ENCODE measurements around the gene SPATA6L.

The SPATA6L gene

GRCh38 chr9:4576448-4576847, 89.8 kb downstream of the SPATA6L start:
- Histone ChIP-seq H3K4me1 (ENCODE audit: control insufficient read depth, insufficient read depth, low read length) (no peaks in the 10 kb centered on the region; the same call in 1 of the 2 replicates), H3K36me3 (ENCODE audit: control insufficient read depth, insufficient read depth, low read length) (no peaks in the 10 kb centered on the region; the same call in 1 of the 2 replicates), H3K9me3 (ENCODE audit: control insufficient read depth, insufficient read depth, low read length) (no peaks in the 10 kb centered on the region), H3K4me3 (ENCODE audit: low read length) (no peak overlapping the region), H3K27me3 (ENCODE audit: control insufficient read depth, insufficient read depth, low read length) (no peaks in the 10 kb centered on the region), H3K27ac (ENCODE audit: low read length) (no peak overlapping the region)
- no peak for DNase-seq (ENCODE audit: low read depth, low spot score)
- WGBS (ENCODE audit: insufficient coverage, insufficient read length), result no CpG with 5 or more reads among the region's 8 CpGs

DNA sequence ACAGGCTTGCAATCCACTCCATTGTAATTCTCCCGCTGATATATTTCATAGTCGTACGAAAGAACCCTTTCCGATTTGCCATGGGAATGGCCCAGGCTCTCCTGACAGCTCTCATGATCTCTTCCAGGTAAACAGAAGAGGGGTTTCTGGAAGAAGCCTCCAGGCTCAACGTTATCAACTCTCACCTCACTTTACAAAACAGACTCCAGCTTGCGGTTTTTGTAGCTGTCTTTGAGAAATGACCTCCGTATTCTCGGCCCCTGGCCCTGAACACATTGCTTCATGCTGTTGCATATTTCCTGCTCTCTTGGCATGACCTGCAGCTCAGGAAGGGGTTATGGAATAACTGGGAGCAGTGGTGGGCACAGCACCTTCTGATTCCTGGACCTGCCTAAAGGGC, 90.3 kb downstream of the SPATA6L start:
- Histone ChIP-seq H3K27ac (ENCODE audit: low read length) (no peak overlapping the region), H3K4me1 (ENCODE audit: control insufficient read depth, insufficient read depth, low read length) (no peaks in the 10 kb centered on the region; the same call in 1 of the 2 replicates), H3K36me3 (ENCODE audit: control insufficient read depth, insufficient read depth, low read length) (no peaks in the 10 kb centered on the region; the same call in 1 of the 2 replicates), H3K27me3 (ENCODE audit: control insufficient read depth, insufficient read depth, low read length) (no peaks in the 10 kb centered on the region), H3K9me3 (ENCODE audit: control insufficient read depth, insufficient read depth, low read length) (no peaks in the 10 kb centered on the region), H3K4me3 (ENCODE audit: low read length) (no peak overlapping the region)
- no CpG with 5 or more reads among the region's 8 CpGs for WGBS (ENCODE audit: insufficient coverage, insufficient read length)
- DNase-seq (ENCODE audit: low read depth, low spot score), result no peak

DNA sequence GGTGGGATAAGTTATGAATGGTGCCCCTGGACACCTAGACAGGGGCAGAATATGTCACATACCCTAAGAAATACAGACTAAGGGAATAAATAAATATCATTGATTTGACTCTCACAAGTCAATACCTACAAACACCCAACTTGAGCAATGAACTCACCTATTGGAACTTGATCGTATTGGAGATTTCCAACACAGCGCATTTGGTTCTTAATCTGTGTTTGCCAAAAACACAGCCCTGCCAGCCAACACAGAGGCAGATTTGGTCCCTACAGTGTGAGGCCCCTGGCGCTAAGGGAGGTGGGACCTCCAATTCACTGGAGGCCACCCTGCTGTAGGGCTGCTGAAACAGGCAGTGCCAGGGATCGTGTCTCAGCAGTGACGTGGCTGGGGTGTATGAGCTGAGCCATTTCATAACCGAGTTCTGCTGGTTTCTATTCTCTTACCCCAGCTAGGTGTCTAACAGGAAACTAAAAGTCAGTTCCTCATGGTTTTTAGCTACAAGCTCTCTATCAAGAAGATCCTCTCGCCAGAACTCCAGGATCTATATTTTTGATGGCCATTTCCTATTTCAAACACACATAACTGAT, 91.5 kb downstream of the SPATA6L start:
- no peaks in the 10 kb centered on the region for H3K27me3 ChIP-seq (ENCODE audit: control insufficient read depth, insufficient read depth, low read length)
- no peaks in the 10 kb centered on the region for H3K9me3 ChIP-seq (ENCODE audit: control insufficient read depth, insufficient read depth, low read length)
- no CpG with 5 or more reads among the region's 7 CpGs for WGBS (ENCODE audit: insufficient coverage, insufficient read length)
- no peaks in the 10 kb centered on the region; the same call in 1 of the 2 replicates for H3K36me3 ChIP-seq (ENCODE audit: control insufficient read depth, insufficient read depth, low read length)
- no peak overlapping the region for H3K4me3 ChIP-seq (ENCODE audit: low read length)
- H3K4me1 ChIP-seq (ENCODE audit: control insufficient read depth, insufficient read depth, low read length), result no peaks in the 10 kb centered on the region; the same call in 1 of the 2 replicates
- DNase-seq (ENCODE audit: low read depth, low spot score), result no peak
- no peak overlapping the region for H3K27ac ChIP-seq (ENCODE audit: low read length)

GRCh38 chr9:4573634-4574389, 92.5 kb downstream of the SPATA6L start:
- no peak for DNase-seq (ENCODE audit: low read depth, low spot score)
- no peaks in the 10 kb centered on the region for H3K9me3 ChIP-seq (ENCODE audit: control insufficient read depth, insufficient read depth, low read length)
- H3K27ac ChIP-seq (ENCODE audit: low read length), result no peak overlapping the region
- no peaks in the 10 kb centered on the region; the same call in 1 of the 2 replicates for H3K36me3 ChIP-seq (ENCODE audit: control insufficient read depth, insufficient read depth, low read length)
- H3K27me3 ChIP-seq (ENCODE audit: control insufficient read depth, insufficient read depth, low read length), result no peaks in the 10 kb centered on the region
- no CpG with 5 or more reads among the region's 5 CpGs for WGBS (ENCODE audit: insufficient coverage, insufficient read length)
- no peak overlapping the region for H3K4me3 ChIP-seq (ENCODE audit: low read length)
- no peaks in the 10 kb centered on the region; the same call in 1 of the 2 replicates for H3K4me1 ChIP-seq (ENCODE audit: control insufficient read depth, insufficient read depth, low read length)

GRCh38 chr9:4573176-4573575, 93.1 kb downstream of the SPATA6L start:
- Histone ChIP-seq H3K9me3 (ENCODE audit: control insufficient read depth, insufficient read depth, low read length) (no peaks in the 10 kb centered on the region), H3K4me1 (ENCODE audit: control insufficient read depth, insufficient read depth, low read length) (no peaks in the 10 kb centered on the region; the same call in 1 of the 2 replicates), H3K27ac (ENCODE audit: low read length) (no peak overlapping the region), H3K27me3 (ENCODE audit: control insufficient read depth, insufficient read depth, low read length) (no peaks in the 10 kb centered on the region), H3K36me3 (ENCODE audit: control insufficient read depth, insufficient read depth, low read length) (no peaks in the 10 kb centered on the region; the same call in 1 of the 2 replicates), H3K4me3 (ENCODE audit: low read length) (no peak overlapping the region)
- no CpG with 5 or more reads among the region's 4 CpGs for WGBS (ENCODE audit: insufficient coverage, insufficient read length)
- no peak for DNase-seq (ENCODE audit: low read depth, low spot score)

DNA sequence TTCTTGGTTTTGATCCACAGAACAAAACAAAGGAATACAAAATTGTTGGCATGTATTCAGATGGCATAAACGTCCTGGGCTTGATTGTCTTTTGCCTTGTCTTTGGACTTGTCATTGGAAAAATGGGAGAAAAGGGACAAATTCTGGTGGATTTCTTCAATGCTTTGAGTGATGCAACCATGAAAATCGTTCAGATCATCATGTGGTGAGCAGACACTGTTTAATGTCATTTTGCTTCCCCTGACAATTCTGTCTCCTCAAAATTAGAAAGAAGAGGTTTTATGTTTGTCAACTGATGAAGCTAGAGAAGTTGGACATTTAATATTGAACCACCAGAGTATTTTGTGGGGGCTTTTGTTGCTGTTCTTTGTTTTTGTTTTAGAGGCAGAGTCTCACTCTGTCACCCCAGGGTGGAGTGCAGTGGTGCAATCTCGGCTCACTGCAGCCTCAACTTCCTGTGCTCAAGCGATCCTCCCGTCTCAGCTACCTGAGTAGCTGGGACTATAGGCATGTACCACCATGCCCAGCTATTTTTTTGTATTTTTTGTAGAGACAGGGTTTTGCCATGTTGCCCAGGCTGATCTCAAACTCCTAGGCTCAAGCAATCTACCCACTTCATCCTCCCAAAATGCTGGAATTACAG, 94.0 kb downstream of the SPATA6L start:
- no peak for DNase-seq (ENCODE audit: low read depth, low spot score)
- Histone ChIP-seq H3K4me3 (ENCODE audit: low read length) (no peak overlapping the region), H3K27ac (ENCODE audit: low read length) (no peak overlapping the region), H3K9me3 (ENCODE audit: control insufficient read depth, insufficient read depth, low read length) (no peaks in the 10 kb centered on the region), H3K27me3 (ENCODE audit: control insufficient read depth, insufficient read depth, low read length) (no peaks in the 10 kb centered on the region), H3K4me1 (ENCODE audit: control insufficient read depth, insufficient read depth, low read length) (no peaks in the 10 kb centered on the region; the same call in 1 of the 2 replicates), H3K36me3 (ENCODE audit: control insufficient read depth, insufficient read depth, low read length) (no peaks in the 10 kb centered on the region; the same call in 1 of the 2 replicates)
- WGBS (ENCODE audit: insufficient coverage, insufficient read length), result no CpG with 5 or more reads among the region's 5 CpGs

DNA sequence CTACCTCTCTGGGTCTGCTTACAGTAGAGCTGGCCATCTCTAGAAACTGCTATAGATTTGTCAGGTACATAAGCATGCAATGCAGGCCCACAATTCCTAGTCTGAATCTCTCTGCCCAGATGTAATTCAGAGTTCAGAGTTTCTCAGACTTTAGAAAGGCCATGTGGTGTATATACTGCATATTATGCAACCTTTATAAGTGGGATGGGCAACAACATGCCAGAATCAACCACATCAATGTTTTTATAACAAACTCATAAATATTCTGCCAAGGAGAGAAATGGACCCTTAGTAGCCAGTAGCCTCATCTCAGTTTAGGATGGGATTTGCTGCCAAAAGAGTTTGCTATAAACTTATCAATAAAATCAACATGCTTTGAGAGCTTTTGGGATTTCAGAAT, 97.2 kb downstream of the SPATA6L start:
- Histone ChIP-seq H3K4me3 (ENCODE audit: low read length) (no peak overlapping the region), H3K9me3 (ENCODE audit: control insufficient read depth, insufficient read depth, low read length) (no peaks in the 10 kb centered on the region)

GRCh38 chr9:4567601-4568000, 98.7 kb downstream of the SPATA6L start:
- no peaks in the 10 kb centered on the region for H3K27me3 ChIP-seq (ENCODE audit: control insufficient read depth, insufficient read depth, low read length)
- H3K4me3 ChIP-seq (ENCODE audit: low read length), result no peak overlapping the region
- no peak for DNase-seq (ENCODE audit: low read depth, low spot score)
- no peaks in the 10 kb centered on the region for H3K9me3 ChIP-seq (ENCODE audit: control insufficient read depth, insufficient read depth, low read length)
- H3K27ac ChIP-seq (ENCODE audit: low read length), result no peak overlapping the region
- no peaks in the 10 kb centered on the region for H3K36me3 ChIP-seq (ENCODE audit: control insufficient read depth, insufficient read depth, low read length)
- WGBS (ENCODE audit: insufficient coverage, insufficient read length), result no CpG with 5 or more reads among the region's 8 CpGs
- no peaks in the 10 kb centered on the region for H3K4me1 ChIP-seq (ENCODE audit: control insufficient read depth, insufficient read depth, low read length)

More for the DNA sequence above, 97.2 kb downstream of the SPATA6L start:
- Histone ChIP-seq H3K27me3 (ENCODE audit: control insufficient read depth, insufficient read depth, low read length) (no peaks in the 10 kb centered on the region), H3K27ac (ENCODE audit: low read length) (no peak overlapping the region), H3K4me1 (ENCODE audit: control insufficient read depth, insufficient read depth, low read length) (no peaks in the 10 kb centered on the region), H3K36me3 (ENCODE audit: control insufficient read depth, insufficient read depth, low read length) (no peaks in the 10 kb centered on the region)
- DNase-seq (ENCODE audit: low read depth, low spot score), result no peak

DNA sequence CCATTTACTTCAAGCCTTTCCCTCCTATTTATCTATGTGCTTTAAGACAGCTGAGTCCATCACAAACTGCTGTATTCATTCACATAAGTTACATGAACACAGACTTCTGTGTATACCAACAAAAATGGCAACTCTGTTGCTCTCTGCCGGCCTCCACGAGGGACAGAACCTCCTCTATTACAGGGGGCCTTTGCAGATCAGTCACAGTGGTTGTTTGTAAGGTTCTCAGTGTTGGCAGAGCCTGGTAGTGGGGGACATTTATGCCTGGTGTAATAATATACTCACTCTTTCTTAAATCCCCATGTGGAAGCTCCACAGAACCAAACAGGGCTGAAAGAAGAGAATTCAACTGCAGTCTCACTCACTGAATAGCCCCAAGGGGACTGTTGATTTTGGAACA, 99.5 kb downstream of the SPATA6L start:
- no peaks in the 10 kb centered on the region for H3K36me3 ChIP-seq (ENCODE audit: control insufficient read depth, insufficient read depth, low read length)
- H3K4me3 ChIP-seq (ENCODE audit: low read length), result no peak overlapping the region
- H3K4me1 ChIP-seq (ENCODE audit: control insufficient read depth, insufficient read depth, low read length), result no peaks in the 10 kb centered on the region
- H3K9me3 ChIP-seq (ENCODE audit: control insufficient read depth, insufficient read depth, low read length), result no peaks in the 10 kb centered on the region
- no CpG with 5 or more reads among the region's 2 CpGs for WGBS (ENCODE audit: insufficient coverage, insufficient read length)
- H3K27ac ChIP-seq (ENCODE audit: low read length), result no peak overlapping the region
- no peaks in the 10 kb centered on the region for H3K27me3 ChIP-seq (ENCODE audit: control insufficient read depth, insufficient read depth, low read length)
- no peak for DNase-seq (ENCODE audit: low read depth, low spot score)

DNA sequence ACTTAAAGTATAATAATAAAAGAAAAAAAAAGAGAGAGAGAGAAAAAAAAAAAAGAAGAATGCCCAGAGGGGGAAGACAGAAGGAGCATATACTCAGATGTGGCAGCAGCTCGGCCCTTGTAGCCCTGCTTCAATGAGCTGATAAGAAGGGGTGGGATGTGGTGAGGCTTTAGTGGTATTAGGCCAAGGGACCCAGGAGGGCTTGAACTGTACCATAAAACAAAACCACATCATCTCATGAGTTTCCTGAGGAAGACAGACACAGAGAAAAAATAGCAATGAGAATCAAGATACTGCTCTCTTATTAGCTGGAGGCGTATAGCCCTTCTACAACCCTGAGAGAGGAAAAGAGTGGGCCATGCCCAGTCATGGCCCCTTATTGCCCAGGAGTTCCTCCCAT, 103.2 kb downstream of the SPATA6L start:
- H3K9me3 ChIP-seq (ENCODE audit: control insufficient read depth, insufficient read depth, low read length), result no peaks in the 10 kb centered on the region
- H3K4me1 ChIP-seq (ENCODE audit: control insufficient read depth, insufficient read depth, low read length), result no peaks in the 10 kb centered on the region
- H3K27me3 ChIP-seq (ENCODE audit: control insufficient read depth, insufficient read depth, low read length), result no peaks in the 10 kb centered on the region
- WGBS (ENCODE audit: insufficient coverage, insufficient read length), result no CpG with 5 or more reads among the region's 2 CpGs
- no peak for DNase-seq (ENCODE audit: low read depth, low spot score)
- no peak overlapping the region for H3K4me3 ChIP-seq (ENCODE audit: low read length)
- no peak overlapping the region for H3K27ac ChIP-seq (ENCODE audit: low read length)
- H3K36me3 ChIP-seq (ENCODE audit: control insufficient read depth, insufficient read depth, low read length), result no peaks in the 10 kb centered on the region
